Chondrocyte (in vitro differentiated cells): ENCODE results near the gene KPRP. TPM values are rescaled to one million over a fixed set of nuclear protein-coding genes. Genes with fewer than 3 reads are reported as not detected.

Source experiments
- DNase-seq: peaks from one replicate; pipeline ENCODE4 v3.0.0; 2021; ENCODE audit warnings: mixed read lengths, low spot score
- H3K27ac Mint-ChIP-seq: one replicate; pipeline ENCODE4 v1.8.0; 2021; ENCODE audit warnings: mild to moderate bottlenecking, moderate library complexity, mixed read lengths; ENCODE audit not compliant: unreplicated experiment
- H3K27me3 Mint-ChIP-seq: 2 replicates; pipeline ENCODE4 v1.8.0; 2021; ENCODE audit warnings: low read depth, mixed read lengths
- H3K36me3 Mint-ChIP-seq: 2 replicates; pipeline ENCODE4 v1.8.0; 2021; ENCODE audit warnings: low read depth, mixed read lengths
- H3K4me1 Mint-ChIP-seq: 2 replicates; pipeline ENCODE4 v1.8.0; 2021; ENCODE audit warnings: low read depth, mild to moderate bottlenecking, mixed read lengths
- H3K4me3 Mint-ChIP-seq: one replicate; pipeline ENCODE4 v1.8.0; 2021; ENCODE audit warnings: mild to moderate bottlenecking, moderate library complexity, mixed read lengths; ENCODE audit not compliant: unreplicated experiment
- H3K9me3 Mint-ChIP-seq: 2 replicates; pipeline ENCODE4 v1.8.0; 2021; ENCODE audit warnings: low read depth, mixed read lengths
- CTCF ChIP-seq: fragments of 200-600 bp; sonication (generic); IDR thresholded peaks from 2 replicates; pipeline ENCODE4 v1.5.0; 2021; ENCODE audit warnings: antibody characterized with exemption, mild to moderate bottlenecking, moderate library complexity
- total RNA-seq: library from RNA; stranded (reverse); gene quantifications from 3 replicates; pipeline ENCODE4 v1.2.1, GENCODE V29; 2021

KPRP gene
- total RNA-seq, 1 donor from 2014 or later: not detected

GRCh38 chr1:152811050-152811449 lies 53.2 kb downstream of the KPRP start:
- Mint-ChIP-seq H3K27me3 (no peaks in the 10 kb centered on the region), H3K27ac (no peak overlapping the region), H3K4me1 (no peaks in the 10 kb centered on the region), H3K4me3 (no peak overlapping the region), H3K9me3 (peaks cover 9% of the 10 kb centered on the region), H3K36me3 (no peaks in the 10 kb centered on the region)
- DNase-seq: no peak
- TF ChIP-seq CTCF: no peak

Other genes starting within 250 kb of the KPRP start
- not detected in 3 replicates for gene LCE5A, start 247.2 kb upstream of the KPRP start, total RNA-seq
- gene CRCT1, start 243.5 kb upstream of the KPRP start, total RNA-seq: not detected in 3 replicates
- gene LCE3E, start 191.2 kb upstream of the KPRP start, total RNA-seq: not detected in 3 replicates
- not detected in 3 replicates for gene LCE3D, start 177.5 kb upstream of the KPRP start, total RNA-seq
- gene LCE3C, start 157.8 kb upstream of the KPRP start, total RNA-seq: not detected in 3 replicates
- not detected in 3 replicates for gene LCE3B, start 144.2 kb upstream of the KPRP start, total RNA-seq
- gene LCE3A, start 134.9 kb upstream of the KPRP start, total RNA-seq: not detected in 3 replicates
- gene LCE2D, start 94.6 kb upstream of the KPRP start, total RNA-seq: not detected in 3 replicates
- gene LCE2C, start 82.7 kb upstream of the KPRP start, total RNA-seq: not detected in 3 replicates
- not detected in 3 replicates for gene LCE2B, start 71.9 kb upstream of the KPRP start, total RNA-seq
- not detected in 3 replicates for gene LCE2A, start 59.7 kb upstream of the KPRP start, total RNA-seq
- gene LCE4A, start 49.9 kb upstream of the KPRP start, total RNA-seq: not detected in 3 replicates
- not detected in 3 replicates for gene LCE1F, start 17.1 kb downstream of the KPRP start, total RNA-seq
- gene LCE1E, start 28.2 kb downstream of the KPRP start, total RNA-seq: not detected in 3 replicates
- gene LCE1D, start 38.7 kb downstream of the KPRP start, total RNA-seq: not detected in 3 replicates
- not detected in 3 replicates for gene LCE1C, start 48.6 kb downstream of the KPRP start, total RNA-seq
- gene LCE1B, start 53.9 kb downstream of the KPRP start, total RNA-seq: not detected in 3 replicates
- gene LCE1A, start 69.4 kb downstream of the KPRP start, total RNA-seq: not detected in 3 replicates
- not detected in 3 replicates for gene LCE6A, start 84.8 kb downstream of the KPRP start, total RNA-seq
- gene LCE7A, start 102.0 kb downstream of the KPRP start, total RNA-seq: not detected in 3 replicates
- gene SMCP, start 120.3 kb downstream of the KPRP start, total RNA-seq: not detected in 3 replicates
- not detected in 3 replicates for gene IVL, start 150.5 kb downstream of the KPRP start, total RNA-seq
- gene SPRR5, start 189.2 kb downstream of the KPRP start, total RNA-seq: not detected in 3 replicates
- gene SPRR4, start 212.6 kb downstream of the KPRP start, total RNA-seq: not detected in 3 replicates
- not detected in 3 replicates for gene SPRR1A, start 226.1 kb downstream of the KPRP start, total RNA-seq
- gene SPRR3, start 243.7 kb downstream of the KPRP start, total RNA-seq: not detected in 3 replicates